Astrocyte (in vitro differentiated cells and primary cell): ENCODE results near the gene MYO5A. TPM values are rescaled to one million over a fixed set of nuclear protein-coding genes. Genes with fewer than 3 reads are reported as not detected.
A peak's percentile ranks its signal among the peaks of the same experiment; 100 is the strongest.

Source experiments
- DNase-seq: peaks from one replicate; pipeline ENCODE4 v3.0.0-alpha.2; 2010; ENCODE audit warnings: low read depth
- FAIRE-seq: peaks from 2 replicates; lab custom pipeline; 2011; peaks lifted over from hg19 to GRCh38; lab: Jason Lieb, UNC
- H2AFZ ChIP-seq: 2 replicates; pipeline ENCODE4 v1.6.0; 2012; ENCODE audit warnings: low read depth, low read length, inconsistent platforms
- H3K27ac ChIP-seq: 2 replicates; pipeline ENCODE4 v1.5.1; 2011; ENCODE audit warnings: low read depth, low read length, inconsistent platforms
- H3K27me3 ChIP-seq: 2 replicates; pipeline ENCODE4 v1.6.0; 2011; ENCODE audit warnings: low read length, inconsistent platforms; ENCODE audit not compliant: insufficient read depth
- H3K36me3 ChIP-seq: 2 replicates; pipeline ENCODE4 v1.5.1; 2011; ENCODE audit warnings: low read length, inconsistent platforms; ENCODE audit not compliant: insufficient read depth
- H3K4me1 ChIP-seq: 2 replicates; pipeline ENCODE4 v1.5.1; 2011; ENCODE audit warnings: low read length, inconsistent platforms; ENCODE audit not compliant: insufficient read depth
- H3K4me2 ChIP-seq: 2 replicates; pipeline ENCODE4 v1.6.0; 2012; ENCODE audit warnings: low read length, inconsistent platforms
- H3K4me3 ChIP-seq: 2 replicates; pipeline ENCODE4 v1.5.1; 2011; ENCODE audit warnings: low read depth, mild to moderate bottlenecking, low read length, inconsistent platforms; ENCODE audit not compliant: insufficient read depth
- H3K79me2 ChIP-seq: 2 replicates; pipeline ENCODE4 v1.6.0; 2012; ENCODE audit warnings: mild to moderate bottlenecking, low read length, inconsistent platforms; ENCODE audit not compliant: insufficient read depth
- H3K9ac ChIP-seq: 2 replicates; pipeline ENCODE4 v1.6.0; 2012; ENCODE audit warnings: mild to moderate bottlenecking, low read length, inconsistent platforms
- H3K9me3 ChIP-seq: 2 replicates; pipeline ENCODE4 v1.5.1; 2012; ENCODE audit warnings: low read depth, mild to moderate bottlenecking, low read length, inconsistent platforms; ENCODE audit not compliant: insufficient read depth
- H4K20me1 ChIP-seq: 2 replicates; pipeline ENCODE4 v1.6.0; 2012; ENCODE audit warnings: low read length, inconsistent platforms; ENCODE audit not compliant: insufficient read depth
- H3K27ac Mint-ChIP-seq: one replicate; pipeline ENCODE4 v1.8.0; 2021; ENCODE audit warnings: mild to moderate bottlenecking, mixed read lengths; ENCODE audit not compliant: unreplicated experiment
- H3K27me3 Mint-ChIP-seq: one replicate; pipeline ENCODE4 v1.8.0; 2021; ENCODE audit warnings: low read depth, mixed read lengths; ENCODE audit not compliant: unreplicated experiment
- H3K36me3 Mint-ChIP-seq: one replicate; pipeline ENCODE4 v1.8.0; 2021; ENCODE audit warnings: low read depth, mixed read lengths; ENCODE audit not compliant: unreplicated experiment
- H3K4me1 Mint-ChIP-seq: one replicate; pipeline ENCODE4 v1.8.0; 2021; ENCODE audit warnings: low read depth, mixed read lengths; ENCODE audit not compliant: unreplicated experiment
- H3K4me3 Mint-ChIP-seq: one replicate; pipeline ENCODE4 v1.8.0; 2021; ENCODE audit warnings: mild to moderate bottlenecking, moderate library complexity, mixed read lengths; ENCODE audit not compliant: unreplicated experiment
- H3K9me3 Mint-ChIP-seq: one replicate; pipeline ENCODE4 v1.8.0; 2021; ENCODE audit warnings: mild to moderate bottlenecking, mixed read lengths; ENCODE audit not compliant: unreplicated experiment
- CTCF ChIP-seq: IDR thresholded peaks from 2 replicates; pipeline ENCODE4 v1.5.1; 2011; ENCODE audit warnings: low read depth, mild to moderate bottlenecking, inconsistent platforms, low read length, moderate library complexity; ENCODE audit not compliant: insufficient read depth
- EZH2 ChIP-seq: IDR thresholded peaks from 2 replicates; pipeline ENCODE4 v1.6.1; 2012; ENCODE audit warnings: mild to moderate bottlenecking, low read length, inconsistent platforms; ENCODE audit not compliant: insufficient read depth
- total RNA-seq: library from RNA; stranded (reverse); gene quantifications from 2 replicates; pipeline ENCODE4 v1.2.1, GENCODE V29; 2021

MYO5A gene
- total RNA-seq, 1 donor from 2014 or later, result 47.6 TPM

- DNase-seq, result no peak
- H3K36me3 ChIP-seq, result no peaks in the 10 kb centered on the region
- H3K79me2 ChIP-seq, result no peaks in the 10 kb centered on the region
- Mint-ChIP-seq H3K4me1 (no peaks in the 10 kb centered on the region), H3K27ac (no peak overlapping the region), H3K4me3 (no peak overlapping the region), H3K9me3 (peaks cover 5% of the 10 kb centered on the region), H3K36me3 (peaks cover 18% of the 10 kb centered on the region), H3K27me3 (no peaks in the 10 kb centered on the region)
- no peaks in the 10 kb centered on the region for H4K20me1 ChIP-seq
- H3K4me3 ChIP-seq, result no peak overlapping the region
- H3K9ac ChIP-seq, result no peak overlapping the region
- H3K4me1 ChIP-seq, result no peaks in the 10 kb centered on the region
- no peak for FAIRE-seq
- no peaks in the 10 kb centered on the region for H3K27me3 ChIP-seq
- TF ChIP-seq EZH2, result no peak
- TF ChIP-seq CTCF, result no peak
- no peak overlapping the region for H2AFZ ChIP-seq
- no peak overlapping the region for H3K27ac ChIP-seq
- no peak overlapping the region for H3K4me2 ChIP-seq
- no peaks in the 10 kb centered on the region for H3K9me3 ChIP-seq
These were observed 220.1 kb downstream of the MYO5A start for GRCh38 chr15:52308446-52309153.

- no peak overlapping the region for H3K27ac ChIP-seq
- H3K79me2 ChIP-seq, result no peaks in the 10 kb centered on the region
- H3K9ac ChIP-seq, result no peak overlapping the region
- FAIRE-seq (no peak), DNase-seq (no peak)
- no peak overlapping the region for H3K4me2 ChIP-seq
- no peak overlapping the region for H3K27ac Mint-ChIP-seq
- H3K4me1 ChIP-seq, result no peaks in the 10 kb centered on the region
- TF ChIP-seq CTCF, result no peak
- no peak for TF ChIP-seq EZH2
- H2AFZ ChIP-seq, result no peak overlapping the region
- peaks cover 5% of the 10 kb centered on the region for H3K9me3 Mint-ChIP-seq
- H3K27me3 ChIP-seq, result no peaks in the 10 kb centered on the region
- H4K20me1 ChIP-seq, result no peaks in the 10 kb centered on the region
- H3K36me3 Mint-ChIP-seq, result peaks cover 17% of the 10 kb centered on the region
- no peak overlapping the region for H3K4me3 Mint-ChIP-seq
- H3K4me1 Mint-ChIP-seq, result no peaks in the 10 kb centered on the region
- no peaks in the 10 kb centered on the region for H3K27me3 Mint-ChIP-seq
- H3K36me3 ChIP-seq, result no peaks in the 10 kb centered on the region
- no peaks in the 10 kb centered on the region for H3K9me3 ChIP-seq
- no peak overlapping the region for H3K4me3 ChIP-seq
These were observed 220.8 kb downstream of the MYO5A start for GRCh38 chr15:52307847-52308246.

GRCh38 chr15:52306270-52306669, 222.4 kb downstream of the MYO5A start:
- peak; percentile 45 for DNase-seq
- H3K4me2 ChIP-seq, result no peak overlapping the region

More at GRCh38 chr15:52306270-52306669, 222.4 kb downstream of the MYO5A start:
- Mint-ChIP-seq H3K4me3 (no peak overlapping the region), H3K36me3 (peaks cover 17% of the 10 kb centered on the region), H3K27ac (no peak overlapping the region), H3K9me3 (peaks cover 5% of the 10 kb centered on the region), H3K27me3 (no peaks in the 10 kb centered on the region), H3K4me1 (no peaks in the 10 kb centered on the region)
- H3K9ac ChIP-seq, result no peak overlapping the region
- H3K36me3 ChIP-seq, result no peaks in the 10 kb centered on the region
- no peaks in the 10 kb centered on the region for H3K79me2 ChIP-seq
- no peak for TF ChIP-seq EZH2
- no peaks in the 10 kb centered on the region for H3K9me3 ChIP-seq
- H3K27ac ChIP-seq, result no peak overlapping the region
- no peaks in the 10 kb centered on the region for H3K27me3 ChIP-seq
- FAIRE-seq, result no peak
- H3K4me3 ChIP-seq, result no peak overlapping the region
- H4K20me1 ChIP-seq, result no peaks in the 10 kb centered on the region
- H3K4me1 ChIP-seq, result no peaks in the 10 kb centered on the region
- H2AFZ ChIP-seq, result no peak overlapping the region
